22Rv1 (cell line): Measurements from ENCODE around the gene RAI1.

ENCODE experiments used
- H3K27ac ChIP-seq: fragments of 450-650 bp; 2 replicates; pipeline ENCODE4 v1.5.1; 2017
- ZFX ChIP-seq: fragments of 450-650 bp; IDR thresholded peaks from 2 replicates; pipeline ENCODE4 v1.6.1; 2017; ENCODE audit warnings: antibody characterized with exemption, borderline replicate concordance
- TF ChIP-seq, protein P1 (sequence below): fragments of 450-650 bp; IDR thresholded peaks from 2 replicates; pipeline ENCODE4 v1.5.1; 2017; ENCODE audit warnings: mild to moderate bottlenecking

RAI1 gene

DNA sequence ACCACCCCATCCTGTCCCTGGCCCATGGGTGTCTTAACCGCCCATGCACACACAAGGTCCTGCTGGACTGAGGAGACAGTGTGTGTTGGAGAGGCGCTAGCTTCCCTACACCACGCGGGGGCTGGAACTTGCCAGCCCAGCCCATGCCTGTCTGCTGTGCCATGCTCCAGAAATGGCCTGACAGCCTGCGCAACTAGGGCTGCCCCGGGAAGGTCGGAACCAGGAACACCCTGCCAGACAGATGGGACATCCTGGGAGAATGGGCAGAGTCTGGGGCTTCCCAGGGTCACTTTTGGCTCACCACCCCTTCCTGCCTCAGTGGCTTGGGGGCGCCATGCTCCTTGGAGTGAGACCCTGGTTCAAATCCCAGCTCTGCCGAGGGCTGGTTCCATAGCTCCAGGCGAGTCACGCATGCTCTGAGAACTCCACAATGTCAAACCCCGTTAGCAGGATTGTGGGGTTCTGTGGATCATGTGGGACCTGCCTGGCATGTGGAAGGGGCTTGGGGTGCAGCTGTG, 119.3 kb downstream of the RAI1 start:
- no peak overlapping the region for H3K27ac ChIP-seq
- TF ChIP-seq, protein P1, sequence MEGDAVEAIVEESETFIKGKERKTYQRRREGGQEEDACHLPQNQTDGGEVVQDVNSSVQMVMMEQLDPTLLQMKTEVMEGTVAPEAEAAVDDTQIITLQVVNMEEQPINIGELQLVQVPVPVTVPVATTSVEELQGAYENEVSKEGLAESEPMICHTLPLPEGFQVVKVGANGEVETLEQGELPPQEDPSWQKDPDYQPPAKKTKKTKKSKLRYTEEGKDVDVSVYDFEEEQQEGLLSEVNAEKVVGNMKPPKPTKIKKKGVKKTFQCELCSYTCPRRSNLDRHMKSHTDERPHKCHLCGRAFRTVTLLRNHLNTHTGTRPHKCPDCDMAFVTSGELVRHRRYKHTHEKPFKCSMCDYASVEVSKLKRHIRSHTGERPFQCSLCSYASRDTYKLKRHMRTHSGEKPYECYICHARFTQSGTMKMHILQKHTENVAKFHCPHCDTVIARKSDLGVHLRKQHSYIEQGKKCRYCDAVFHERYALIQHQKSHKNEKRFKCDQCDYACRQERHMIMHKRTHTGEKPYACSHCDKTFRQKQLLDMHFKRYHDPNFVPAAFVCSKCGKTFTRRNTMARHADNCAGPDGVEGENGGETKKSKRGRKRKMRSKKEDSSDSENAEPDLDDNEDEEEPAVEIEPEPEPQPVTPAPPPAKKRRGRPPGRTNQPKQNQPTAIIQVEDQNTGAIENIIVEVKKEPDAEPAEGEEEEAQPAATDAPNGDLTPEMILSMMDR, result no peak
- TF ChIP-seq ZFX, result no peak

DNA sequence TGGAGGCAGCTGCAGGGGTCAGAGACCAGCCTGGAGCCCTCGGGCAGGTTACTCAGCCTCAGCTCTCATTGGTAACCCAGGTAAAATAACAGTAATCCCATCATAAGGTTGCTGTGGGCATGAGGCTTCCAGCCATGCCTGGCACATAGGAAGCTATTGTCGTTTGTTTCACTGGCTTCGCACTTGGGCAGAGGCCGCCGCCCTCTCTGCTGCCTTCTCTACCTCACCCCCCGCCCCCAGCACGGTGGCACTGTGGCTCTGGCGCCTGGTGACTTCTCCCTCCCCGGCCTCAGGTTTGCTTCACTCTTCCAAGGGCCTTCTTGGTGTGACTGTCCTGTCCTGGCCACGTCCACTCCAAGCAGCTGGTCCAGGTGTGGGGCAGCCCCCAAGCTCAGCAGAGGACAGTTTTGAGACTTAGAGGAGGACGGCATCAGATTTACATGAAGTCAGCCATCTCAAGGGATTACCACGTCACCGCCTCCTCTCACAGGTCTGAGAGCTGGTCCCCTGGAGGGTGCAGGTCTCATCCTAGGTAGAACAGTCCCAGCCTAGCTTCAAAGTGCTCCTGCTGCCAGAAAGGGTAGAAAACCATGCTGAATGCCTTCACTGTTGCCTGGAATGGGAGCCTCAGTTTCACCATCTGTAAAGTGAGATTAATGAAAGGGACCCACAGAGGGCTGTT, 120.7 kb downstream of the RAI1 start:
- TF ChIP-seq ZFX, result no peak
- TF ChIP-seq, protein P1, result no peak
- no peak overlapping the region; the same call in 1 of the 2 replicates for H3K27ac ChIP-seq

DNA sequence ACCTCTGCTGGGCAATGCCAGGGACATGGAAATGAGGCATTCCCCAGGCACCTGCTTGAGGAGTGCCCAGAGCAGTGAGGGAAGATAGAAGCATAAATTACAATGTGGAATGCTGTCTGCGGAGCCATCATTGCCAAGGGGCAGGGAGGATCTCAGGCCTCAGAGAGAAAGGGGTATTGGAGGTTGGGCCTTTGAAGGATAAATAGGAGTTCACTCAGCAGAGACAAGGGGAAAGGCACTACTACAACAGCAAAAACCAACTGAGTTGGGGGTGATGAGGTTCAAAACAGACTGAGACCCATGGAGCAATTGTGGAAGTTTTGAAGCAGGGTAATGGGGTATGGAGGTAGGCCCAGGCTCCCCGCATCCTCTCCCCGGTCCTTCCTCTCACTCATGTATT, 122.7 kb downstream of the RAI1 start:
- H3K27ac ChIP-seq, result no peak overlapping the region
- TF ChIP-seq ZFX, result no peak
- TF ChIP-seq, protein P1, result no peak

DNA sequence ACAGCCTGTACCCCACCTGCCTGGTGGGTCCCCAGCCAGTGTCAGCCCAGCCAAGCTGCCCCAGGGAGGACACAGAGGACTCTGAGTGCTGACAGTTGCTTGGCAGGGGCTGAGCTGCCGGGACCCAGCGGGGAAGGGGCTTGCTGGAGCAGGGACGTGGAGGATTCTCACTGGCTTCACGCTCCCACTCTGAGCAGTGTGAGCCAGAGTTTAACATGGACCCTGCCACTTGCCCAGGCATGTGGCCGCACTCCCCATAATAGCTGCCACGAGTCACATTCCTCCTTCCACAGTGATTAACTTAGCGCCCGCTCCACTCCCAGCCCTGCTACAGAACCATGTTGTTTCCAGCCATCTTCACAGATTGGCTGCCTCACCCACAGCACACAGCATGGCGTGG, 124.3 kb downstream of the RAI1 start:
- H3K27ac ChIP-seq, result no peak overlapping the region
- no peak for TF ChIP-seq ZFX
- TF ChIP-seq, protein P1, result no peak

DNA sequence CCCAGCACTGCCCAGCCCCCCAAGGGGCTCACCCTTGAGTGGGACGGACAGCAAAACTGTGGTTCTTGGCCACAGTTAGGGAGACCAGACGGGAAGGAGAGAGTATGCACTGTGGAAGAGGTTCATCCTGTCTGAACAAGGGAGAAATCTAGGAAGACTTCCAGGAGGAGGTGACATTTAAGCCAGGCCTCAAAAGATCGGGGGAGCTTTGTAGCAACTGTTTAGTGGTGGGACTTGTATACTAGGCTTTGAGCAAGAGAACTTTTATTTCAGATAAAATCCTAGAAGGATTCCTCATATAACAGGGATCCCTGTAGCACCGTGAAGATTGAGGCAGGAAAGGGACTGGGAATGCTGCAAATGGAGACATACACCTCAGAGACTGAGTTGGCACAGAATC, 124.8 kb downstream of the RAI1 start:
- peak overlapping the region; percentile 43; the same call in 1 of the 2 replicates for H3K27ac ChIP-seq
- TF ChIP-seq ZFX, result no peak
- TF ChIP-seq, protein P1, result no peak

DNA sequence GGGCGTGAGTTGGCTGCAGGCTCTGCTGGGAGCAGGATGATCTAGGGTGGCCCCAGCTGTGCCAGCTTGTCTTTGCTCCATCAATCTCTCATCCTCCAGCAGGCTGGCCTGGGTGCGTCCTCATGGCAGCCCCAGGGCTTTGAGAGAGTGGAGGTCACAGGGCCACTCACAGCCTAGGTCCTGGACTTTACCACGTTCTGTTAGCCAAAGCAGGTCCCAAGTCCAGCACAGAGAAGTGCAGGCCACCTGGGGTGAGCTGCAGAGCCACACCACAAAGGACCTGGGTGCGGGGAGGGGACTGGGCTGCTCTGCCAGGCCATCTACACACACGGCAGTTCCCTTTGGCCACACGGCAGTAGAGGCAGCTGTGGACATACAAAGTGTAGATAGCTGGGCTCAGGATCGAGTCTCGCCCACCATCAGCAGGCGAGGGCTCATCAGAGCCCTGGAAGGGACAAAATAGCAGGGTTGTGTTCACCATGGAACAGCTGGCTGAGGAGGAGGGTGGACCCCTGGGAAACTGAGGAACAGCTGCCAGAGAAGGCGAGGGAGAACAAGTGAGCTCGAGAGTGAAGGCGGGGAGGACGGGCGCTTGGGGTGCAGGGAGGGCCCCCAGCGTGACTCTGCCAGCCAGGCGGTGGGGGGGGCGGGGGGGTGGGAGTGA, 125.5 kb downstream of the RAI1 start:
- H3K27ac ChIP-seq, result peak overlapping the region; percentile 43; the same call in 1 of the 2 replicates
- TF ChIP-seq, protein P1, result no peak
- TF ChIP-seq ZFX, result no peak

DNA sequence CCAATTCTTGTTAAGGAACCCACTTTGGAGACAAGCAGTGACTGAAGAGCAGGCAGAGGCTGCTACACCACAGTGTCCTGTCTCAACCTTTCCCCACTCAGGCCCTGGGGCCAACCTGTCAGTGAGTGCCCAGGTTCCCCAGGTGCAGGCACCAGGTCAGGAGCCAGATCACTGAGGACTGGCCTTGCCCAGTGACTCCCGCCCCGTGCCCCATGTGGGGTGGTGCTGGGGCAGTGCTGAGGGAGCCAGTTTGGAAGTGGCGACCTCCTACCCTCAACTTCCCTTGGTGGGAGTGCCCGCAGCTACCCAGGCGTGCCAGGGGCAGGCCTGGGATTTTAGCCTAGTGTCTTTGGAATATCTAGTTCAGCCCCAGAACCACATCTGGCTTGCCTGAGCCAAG, 126.2 kb downstream of the RAI1 start:
- TF ChIP-seq ZFX, result no peak
- TF ChIP-seq, protein P1, result no peak
- H3K27ac ChIP-seq, result peak overlapping the region; percentile 95

DNA sequence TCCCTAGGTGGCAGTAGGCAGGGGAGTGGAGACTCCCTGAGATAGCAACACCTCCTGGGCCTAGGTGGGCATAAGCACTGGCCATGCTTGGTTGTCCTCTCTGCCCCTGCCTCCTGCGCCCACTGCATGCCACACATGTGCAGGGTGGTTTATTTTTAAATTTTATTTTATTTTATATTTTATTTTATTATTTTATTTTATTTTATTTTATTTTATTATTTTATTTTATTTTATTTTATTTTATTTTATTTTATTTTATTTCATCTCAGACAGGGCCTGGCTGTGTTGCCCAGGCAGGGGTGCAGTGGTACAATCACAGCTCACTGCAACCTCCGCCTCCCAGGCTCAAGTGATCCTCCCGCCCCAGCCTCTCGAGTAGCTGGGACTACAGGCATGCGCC, 126.9 kb downstream of the RAI1 start:
- peak overlapping the region; percentile 95 for H3K27ac ChIP-seq
